Aorta (tissue), 5 donors: ENCODE results near the gene CSGALNACT2. TPM values are rescaled to one million over a fixed set of nuclear protein-coding genes. Genes with fewer than 3 reads are reported as not detected.

Source experiments
- ATAC-seq: fragments of 200-7000 bp; cut with Tn5 transposase; one replicate; pipeline ENCODE4 v1.9.1; 2022; ENCODE audit warnings: moderate library complexity; ENCODE audit not compliant: low FRiP score
- DNase-seq, 2 donors: peaks; one replicate each; pipeline ENCODE4 v3.0.0-alpha.2; 2020
- H3K27ac ChIP-seq, 2 donors: one replicate each; pipeline ENCODE4 v1.5.1; 2013; ENCODE audit warnings: low read length in 2 of 2, mild to moderate bottlenecking in 2 of 2, moderate library complexity in 2 of 2, control low read depth in 1 of 2, inconsistent platforms in 1 of 2, low read depth in 1 of 2
- H3K27me3 ChIP-seq, 2 donors: one replicate each; pipeline ENCODE4 v1.6.1; 2013; ENCODE audit warnings: control low read depth in 1 of 2, low read length in 1 of 2, mild to moderate bottlenecking in 1 of 2, moderate library complexity in 1 of 2; ENCODE audit not compliant: insufficient read depth in 2 of 2, control insufficient read depth in 1 of 2
- H3K36me3 ChIP-seq, 2 donors: one replicate each; pipeline ENCODE4 v1.6.1; 2013; ENCODE audit warnings: control low read depth in 1 of 2, low read length in 1 of 2, mild to moderate bottlenecking in 1 of 2; ENCODE audit not compliant: insufficient read depth in 2 of 2, control insufficient read depth in 1 of 2
- H3K4me1 ChIP-seq, 2 donors: one replicate each; pipeline ENCODE4 v1.6.1; 2013; ENCODE audit warnings: low read length in 2 of 2, control low read depth in 1 of 2, mild to moderate bottlenecking in 1 of 2, moderate library complexity in 1 of 2; ENCODE audit not compliant: insufficient read depth in 2 of 2, control insufficient read depth in 1 of 2
- H3K4me3 ChIP-seq, 2 donors: one replicate each; pipeline ENCODE4 v1.5.1; 2013; ENCODE audit warnings: low read length in 2 of 2, control low read depth in 1 of 2, mild to moderate bottlenecking in 1 of 2
- H3K9me3 ChIP-seq: one replicate; pipeline ENCODE4 v1.6.1; 2013; ENCODE audit warnings: mild to moderate bottlenecking, low read length; ENCODE audit not compliant: control insufficient read depth
- WGBS, 2 donors: extraction: QIAGEN DNeasy Blood & Tissue Kit; methylation state at CpG; one replicate each; pipeline ENCODE4 v1.1.7; 2013; 5-methylcytosine and 5-hydroxymethylcytosine counted together
- intact Hi-C, 2 donors: fragments of 100-400 bp; cut with DNase I; formaldehyde crosslinking; loops; one replicate each; pipeline versions ENCODE4 v1.14.2 to v1.15.0; 2022
- polyA plus RNA-seq, 2 donors: library from polyadenylated mRNA; stranded (reverse); fragments of 200-250 nt; gene quantifications; one replicate each; pipeline ENCODE4 v1.2.3, GENCODE V29; 2013
- total RNA-seq, 2 donors: library from RNA; stranded (reverse); fragmentation: NEBNext Ultra II Directional; extraction: Animal tissue kit (Norgen Biotek cat#: 25700); gene quantifications; one replicate each; pipeline ENCODE4 v1.2.1, GENCODE V29; 2021
- donor health status: healthy with polysubstance abuse.
- donor health status: Bipolar disorder and iron deficiency.
- donor health status: DM: no; HTN: no; CAD: no.
- donor health status: DM: no; HTN: no; CAD: no.
- donor health status: DM: yes; HTN: yes; CAD: no.

Gene CSGALNACT2
- total and polyA plus RNA-seq, 4 donors: 18.2 to 35.8 (median 26.4) TPM

- intact Hi-C loops: no loop called here
- H3K4me3 ChIP-seq: no peak overlapping the region
- H3K27me3 ChIP-seq: no peaks in the 10 kb centered on the region
- H3K27ac ChIP-seq: no peak overlapping the region
- H3K36me3 ChIP-seq: no peaks in the 10 kb centered on the region
- H3K4me1 ChIP-seq: no peaks in the 10 kb centered on the region
- no peaks in the 10 kb centered on the region for H3K9me3 ChIP-seq
- DNase-seq (no peak), ATAC-seq (no peak)
Observed at GRCh38 chr10:43190289-43190688, 52.0 kb downstream of the CSGALNACT2 start.

GRCh38 chr10:43190775-43191174 lies 52.5 kb downstream of the CSGALNACT2 start:
- no peaks in the 10 kb centered on the region for H3K9me3 ChIP-seq
- WGBS, 2 donors: 79 to 82% methylated on average over 3 of the region's 3 CpGs
- DNase-seq: no peak
- no peak overlapping the region for H3K4me3 ChIP-seq
- no peaks in the 10 kb centered on the region for H3K27me3 ChIP-seq
- H3K4me1 ChIP-seq: no peaks in the 10 kb centered on the region
- intact Hi-C loops: no loop called here
- ATAC-seq: no peak
- H3K27ac ChIP-seq: no peak overlapping the region
- H3K36me3 ChIP-seq: no peaks in the 10 kb centered on the region

DNA sequence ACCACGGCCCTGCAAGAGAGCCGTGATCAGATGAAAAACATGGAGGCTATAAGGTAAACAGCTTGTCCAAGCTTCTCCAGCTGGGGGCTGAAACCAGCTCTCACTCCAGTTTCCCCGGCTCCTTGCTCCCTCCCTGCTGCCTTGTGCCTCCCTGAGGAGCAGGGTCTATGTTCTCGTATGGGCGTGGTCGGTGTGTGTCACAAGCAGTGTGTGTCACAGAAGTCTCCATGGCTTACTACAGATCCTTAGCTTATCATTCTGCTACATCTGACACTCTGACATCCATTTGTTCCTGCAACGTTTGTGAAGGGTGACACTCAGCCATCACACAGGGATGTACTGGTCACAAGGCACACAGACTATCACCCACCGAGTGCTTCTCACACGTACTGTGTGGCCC lies 54.6 kb downstream of the CSGALNACT2 start:
- no peak for ATAC-seq

GRCh38 chr10:43193496-43194080 lies 55.3 kb downstream of the CSGALNACT2 start:
- Histone ChIP-seq H3K4me3 (no peak overlapping the region), H3K27me3 (no peaks in the 10 kb centered on the region), H3K9me3 (no peaks in the 10 kb centered on the region), H3K4me1 (no peaks in the 10 kb centered on the region), H3K27ac (no peak overlapping the region), H3K36me3 (no peaks in the 10 kb centered on the region)
- 75 to 87% methylated on average over 8 of the region's 8 CpGs for WGBS, 2 donors
- intact Hi-C loops: no loop called here
- DNase-seq (peak; percentile 33 to 60), ATAC-seq (no peak)

More for the DNA sequence above, 54.6 kb downstream of the CSGALNACT2 start:
- H3K9me3 ChIP-seq: no peaks in the 10 kb centered on the region
- 81 to 83% methylated on average over 9 of the region's 9 CpGs for WGBS, 2 donors
- DNase-seq: no peak
- H3K36me3 ChIP-seq: no peaks in the 10 kb centered on the region
- H3K4me1 ChIP-seq: no peaks in the 10 kb centered on the region
- H3K27ac ChIP-seq: no peak overlapping the region
- intact Hi-C loops: no loop called here
- H3K27me3 ChIP-seq: no peaks in the 10 kb centered on the region
- no peak overlapping the region for H3K4me3 ChIP-seq

DNA sequence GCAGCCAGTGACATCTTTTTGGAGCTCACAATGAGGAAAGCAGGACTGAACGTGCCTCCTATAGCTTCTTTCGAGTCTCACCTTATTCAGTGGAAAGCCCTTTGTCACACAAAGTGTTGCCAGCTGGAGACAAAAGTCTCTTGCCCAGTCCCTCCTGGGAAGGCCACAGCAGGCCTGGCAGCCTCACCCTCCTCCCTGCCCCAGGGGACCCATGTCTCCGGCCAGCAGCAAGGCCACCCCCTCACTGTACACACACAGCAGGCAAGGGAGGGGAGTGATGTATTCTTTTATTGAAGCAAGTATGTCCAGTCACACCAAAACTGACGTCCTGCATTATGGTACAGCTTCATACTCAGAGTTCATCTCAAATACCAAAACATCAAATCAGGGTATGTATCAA lies 56.0 kb downstream of the CSGALNACT2 start:
- intact Hi-C loops: no loop called here
- no peaks in the 10 kb centered on the region for H3K36me3 ChIP-seq

DNA sequence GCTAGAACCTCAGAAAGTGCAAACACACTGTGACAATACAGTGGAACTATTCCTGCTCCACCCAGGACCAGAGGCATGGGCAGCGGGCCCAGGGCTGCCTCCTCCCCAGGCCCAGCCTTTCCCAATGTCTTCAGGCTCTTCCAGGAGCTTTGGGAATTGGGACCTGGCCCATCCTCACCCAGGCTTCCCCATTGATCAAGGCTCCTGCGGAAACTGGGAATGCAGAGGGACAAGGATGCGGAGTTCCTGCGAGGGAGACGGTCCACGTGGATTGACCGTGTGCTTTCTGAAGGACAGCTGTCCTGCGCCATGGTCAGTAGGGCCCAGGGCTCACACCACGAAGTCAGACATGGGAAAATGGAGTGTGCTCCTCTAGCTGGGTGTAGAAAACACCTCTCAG lies 56.6 kb downstream of the CSGALNACT2 start:
- WGBS, 2 donors: 92 to 94% methylated on average over 9 of the region's 9 CpGs
- intact Hi-C loops: no loop called here
- DNase-seq: peak in 1 of 2 donors; percentile 17

More for the DNA sequence above, 56.0 kb downstream of the CSGALNACT2 start:
- Histone ChIP-seq H3K27ac (no peak overlapping the region), H3K27me3 (no peaks in the 10 kb centered on the region), H3K4me1 (no peaks in the 10 kb centered on the region), H3K9me3 (no peaks in the 10 kb centered on the region), H3K4me3 (no peak overlapping the region)
- 21 to 34% methylated on average over 4 of the region's 4 CpGs for WGBS, 2 donors
- ATAC-seq: no peak
- DNase-seq: peak; percentile 19 to 67

GRCh38 chr10:43195557-43195956 lies 57.3 kb downstream of the CSGALNACT2 start:
- 87 to 88% methylated on average over 12 of the region's 12 CpGs for WGBS, 2 donors
- intact Hi-C loops: no loop called here
- Histone ChIP-seq H3K27ac (no peak overlapping the region), H3K36me3 (no peaks in the 10 kb centered on the region), H3K27me3 (no peaks in the 10 kb centered on the region), H3K4me1 (no peaks in the 10 kb centered on the region), H3K4me3 (no peak overlapping the region), H3K9me3 (no peaks in the 10 kb centered on the region)
- ATAC-seq (no peak), DNase-seq (peak in 1 of 2 donors; percentile 18)

More for the DNA sequence above, 56.6 kb downstream of the CSGALNACT2 start:
- H3K4me1 ChIP-seq: no peaks in the 10 kb centered on the region
- H3K36me3 ChIP-seq: no peaks in the 10 kb centered on the region
- no peaks in the 10 kb centered on the region for H3K27me3 ChIP-seq
- no peak overlapping the region for H3K27ac ChIP-seq
- ATAC-seq: no peak
- no peaks in the 10 kb centered on the region for H3K9me3 ChIP-seq
- no peak overlapping the region for H3K4me3 ChIP-seq

DNA sequence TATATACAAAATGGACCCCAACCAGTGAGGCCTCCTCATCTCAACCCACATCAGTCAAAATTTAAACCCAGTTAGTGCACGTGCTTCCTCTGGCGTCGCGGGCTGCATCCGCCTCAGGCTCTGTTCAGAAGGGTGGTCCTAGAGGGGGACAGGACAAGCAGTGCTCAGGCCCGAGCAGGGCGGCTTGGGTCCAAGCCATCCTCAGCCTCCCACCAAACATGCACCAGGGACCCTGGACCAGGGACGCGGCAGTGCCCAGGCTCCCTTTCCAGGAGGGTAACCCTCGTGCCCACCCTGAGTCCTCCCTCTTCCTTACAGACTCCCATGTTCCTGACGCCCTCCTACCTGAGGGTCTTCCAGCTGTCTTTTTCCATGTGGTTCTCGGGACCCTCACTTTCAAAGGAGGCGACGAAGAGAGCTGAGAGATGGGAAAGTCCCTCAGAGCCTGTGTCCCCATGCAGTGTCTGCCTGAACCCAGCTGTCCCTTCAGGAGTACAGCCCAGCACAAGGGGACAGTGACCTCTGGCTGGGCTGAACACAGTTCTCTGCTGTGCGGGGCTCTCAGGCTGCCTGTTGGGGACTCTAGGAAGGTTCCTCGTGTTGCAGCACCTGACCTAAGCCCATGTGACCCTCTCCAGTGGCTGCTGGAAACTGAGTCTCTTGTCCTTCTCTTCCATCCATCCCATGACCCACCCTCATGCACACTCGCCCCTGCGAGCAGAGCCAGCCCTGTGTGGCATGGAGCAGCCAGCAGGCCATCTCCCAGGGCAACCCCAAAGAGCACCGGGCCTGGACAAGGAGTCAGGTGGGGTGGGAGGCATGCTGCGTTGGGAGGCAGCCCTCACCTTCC lies 58.1 kb downstream of the CSGALNACT2 start:
- H3K36me3 ChIP-seq: no peaks in the 10 kb centered on the region
- peak; percentile 39 to 60 for DNase-seq

More for the DNA sequence above, 58.1 kb downstream of the CSGALNACT2 start:
- Histone ChIP-seq H3K27ac (no peak overlapping the region), H3K4me3 (no peak overlapping the region), H3K9me3 (no peaks in the 10 kb centered on the region), H3K27me3 (no peaks in the 10 kb centered on the region), H3K4me1 (no peaks in the 10 kb centered on the region)
- ATAC-seq: no peak
- 93 to 94% methylated on average over 20 of the region's 20 CpGs for WGBS, 2 donors
- intact Hi-C loops: no loop called here
